Measurements from ENCODE around the gene KCNQ2. TPM values are rescaled to one million over a fixed set of nuclear protein-coding genes. Genes with fewer than 3 reads are reported as not detected.

KCNQ2 gene
- polyA plus RNA-seq, 3 donors: not detected

DNA sequence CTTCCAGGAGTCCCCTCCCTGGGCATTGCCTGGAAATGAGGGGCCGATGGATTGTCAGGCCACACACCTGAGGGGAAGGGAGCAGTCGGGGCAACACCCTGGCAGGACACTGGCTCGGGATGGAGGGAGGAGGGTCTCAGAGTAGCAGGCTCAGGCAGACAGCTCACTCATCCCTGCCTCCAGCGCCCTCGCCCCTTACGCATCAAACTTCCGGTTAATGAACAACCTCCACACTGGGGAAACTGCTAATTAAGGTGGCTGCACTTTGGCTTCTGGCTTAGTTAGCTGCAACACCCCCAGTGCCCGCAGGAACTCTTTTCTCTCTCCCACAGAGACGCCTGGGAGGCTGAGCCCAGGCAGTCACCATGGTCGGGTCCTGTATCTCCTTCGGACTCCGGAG lies 98.0 kb downstream of the KCNQ2 start:
- Histone ChIP-seq H4K20me1 (ENCODE audit: insufficient read depth, low read length) (no peaks in the 10 kb centered on the region), H3K27ac (ENCODE audit: low read depth in 1 of 2, low read length in 2 of 2) (no peak overlapping the region), H3K4me1 (ENCODE audit: control insufficient read depth in 1 of 2, insufficient read depth in 2 of 2, low read length in 2 of 2) (no peaks in the 10 kb centered on the region), H3K27me3 (ENCODE audit: control insufficient read depth in 2 of 2, insufficient read depth in 2 of 2, low read length in 2 of 2) (peaks cover 0 to 19% of the 10 kb centered on the region in 2 donors), H3K4me2 (replicated peaks; ENCODE audit: extremely low read depth, low read length, poor library complexity, severe bottlenecking) (no peak overlapping the region), H3K36me3 (replicated peaks in 1 of 2; ENCODE audit: control insufficient read depth in 1 of 2, insufficient read depth in 2 of 2, low read length in 2 of 2) (no peaks in the 10 kb centered on the region), H3K9me3 (replicated peaks in 1 of 2; ENCODE audit: control insufficient read depth in 1 of 2, insufficient read depth in 1 of 2, low read length in 2 of 2) (no peaks in the 10 kb centered on the region), H3K79me2 (ENCODE audit: insufficient read depth, low read length) (no peaks in the 10 kb centered on the region), H3K9ac (ENCODE audit: insufficient read depth, low read length, poor library complexity, severe bottlenecking) (no peak overlapping the region), H2AFZ (ENCODE audit: insufficient read depth, low read depth, low read length, poor library complexity, severe bottlenecking) (no peak overlapping the region), H3K4me3 (replicated peaks in 1 of 3; ENCODE audit: low read depth in 2 of 3, low read length in 3 of 3) (no peak overlapping the region)
- Mint-ChIP-seq H3K27me3 (ENCODE audit: low read depth in 3 of 3) (peaks cover 14 to 40% (median 16%) of the 10 kb centered on the region in 3 donors), H3K9me3 (no peaks in the 10 kb centered on the region), H3K4me3 (no peak overlapping the region), H3K4me1 (no peaks in the 10 kb centered on the region), H3K36me3 (no peaks in the 10 kb centered on the region), H3K27ac (no peak overlapping the region)
- whole genome bisulfite sequencing (ENCODE audit: insufficient coverage): 76% methylated on average over 6 of the region's 12 CpGs
- no peak for DNase-seq
- intact Hi-C loops (cut with micrococcal nuclease): no loop called here
- TF ChIP-seq, protein P1, sequence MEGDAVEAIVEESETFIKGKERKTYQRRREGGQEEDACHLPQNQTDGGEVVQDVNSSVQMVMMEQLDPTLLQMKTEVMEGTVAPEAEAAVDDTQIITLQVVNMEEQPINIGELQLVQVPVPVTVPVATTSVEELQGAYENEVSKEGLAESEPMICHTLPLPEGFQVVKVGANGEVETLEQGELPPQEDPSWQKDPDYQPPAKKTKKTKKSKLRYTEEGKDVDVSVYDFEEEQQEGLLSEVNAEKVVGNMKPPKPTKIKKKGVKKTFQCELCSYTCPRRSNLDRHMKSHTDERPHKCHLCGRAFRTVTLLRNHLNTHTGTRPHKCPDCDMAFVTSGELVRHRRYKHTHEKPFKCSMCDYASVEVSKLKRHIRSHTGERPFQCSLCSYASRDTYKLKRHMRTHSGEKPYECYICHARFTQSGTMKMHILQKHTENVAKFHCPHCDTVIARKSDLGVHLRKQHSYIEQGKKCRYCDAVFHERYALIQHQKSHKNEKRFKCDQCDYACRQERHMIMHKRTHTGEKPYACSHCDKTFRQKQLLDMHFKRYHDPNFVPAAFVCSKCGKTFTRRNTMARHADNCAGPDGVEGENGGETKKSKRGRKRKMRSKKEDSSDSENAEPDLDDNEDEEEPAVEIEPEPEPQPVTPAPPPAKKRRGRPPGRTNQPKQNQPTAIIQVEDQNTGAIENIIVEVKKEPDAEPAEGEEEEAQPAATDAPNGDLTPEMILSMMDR (IDR thresholded peaks at IDR 0.05): no peak

DNA sequence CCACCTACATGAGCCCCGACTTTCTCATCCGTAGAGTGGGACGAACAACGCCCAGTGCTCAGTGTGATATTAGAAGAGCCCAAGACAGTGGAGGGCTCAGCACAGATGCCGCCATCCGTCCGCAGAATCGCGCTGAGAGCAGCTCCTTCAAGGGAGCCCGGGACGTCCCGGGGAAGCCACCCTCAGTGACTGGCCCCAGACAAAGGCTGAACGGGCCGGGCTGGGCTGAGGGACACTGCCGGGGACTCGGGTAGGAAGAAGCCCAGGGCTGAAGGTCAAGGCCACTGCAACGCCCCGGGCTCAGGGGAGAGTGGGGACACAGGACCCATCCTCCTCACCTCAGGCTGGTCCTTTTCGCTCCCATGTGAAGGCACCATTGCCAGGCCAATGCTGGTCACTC lies 98.5 kb downstream of the KCNQ2 start:
- peaks cover 0 to 19% of the 10 kb centered on the region in 2 donors for H3K27me3 ChIP-seq (ENCODE audit: control insufficient read depth in 2 of 2, insufficient read depth in 2 of 2, low read length in 2 of 2)
- Mint-ChIP-seq H3K4me3 (no peak overlapping the region), H3K36me3 (no peaks in the 10 kb centered on the region), H3K27ac (no peak overlapping the region), H3K9me3 (peaks cover 0 to under 1% (median 0%) of the 10 kb centered on the region in 7 donors), H3K27me3 (ENCODE audit: low read depth in 3 of 3) (peaks cover 14 to 38% (median 16%) of the 10 kb centered on the region in 3 donors), H3K4me1 (no peaks in the 10 kb centered on the region)
- DNase-seq: no peak
- no peaks in the 10 kb centered on the region for H3K36me3 ChIP-seq (replicated peaks in 1 of 2; ENCODE audit: control insufficient read depth in 1 of 2, insufficient read depth in 2 of 2, low read length in 2 of 2)
- no peaks in the 10 kb centered on the region for H3K9me3 ChIP-seq (replicated peaks in 1 of 2; ENCODE audit: control insufficient read depth in 1 of 2, insufficient read depth in 1 of 2, low read length in 2 of 2)
- no peak overlapping the region for H2AFZ ChIP-seq (ENCODE audit: insufficient read depth, low read depth, low read length, poor library complexity, severe bottlenecking)
- no peak overlapping the region for H3K4me2 ChIP-seq (replicated peaks; ENCODE audit: extremely low read depth, low read length, poor library complexity, severe bottlenecking)
- WGBS (ENCODE audit: insufficient coverage): 92% methylated on average over 18 of the region's 19 CpGs
- no peaks in the 10 kb centered on the region for H3K79me2 ChIP-seq (ENCODE audit: insufficient read depth, low read length)
- no peaks in the 10 kb centered on the region for H4K20me1 ChIP-seq (ENCODE audit: insufficient read depth, low read length)
- H3K4me3 ChIP-seq (replicated peaks in 1 of 3; ENCODE audit: low read depth in 2 of 3, low read length in 3 of 3): no peak overlapping the region
- H3K9ac ChIP-seq (ENCODE audit: insufficient read depth, low read length, poor library complexity, severe bottlenecking): no peak overlapping the region
- TF ChIP-seq, protein P1 (IDR thresholded peaks at IDR 0.05): no peak
- intact Hi-C loops (cut with micrococcal nuclease): no loop called here
- no peak overlapping the region for H3K27ac ChIP-seq (ENCODE audit: low read depth in 1 of 2, low read length in 2 of 2)
- no peaks in the 10 kb centered on the region for H3K4me1 ChIP-seq (ENCODE audit: control insufficient read depth in 1 of 2, insufficient read depth in 2 of 2, low read length in 2 of 2)
